ENCODE measurements around the gene FLNB.

The FLNB gene

GRCh38 chr3:58190291-58190690, 182.1 kb downstream of the FLNB start:
- Histone ChIP-seq H3K36me3 (ENCODE audit: control insufficient read depth in 2 of 2, insufficient read depth in 1 of 2, low read length in 2 of 2) (no peaks in the 10 kb centered on the region), H3K27ac (ENCODE audit: extremely low read depth, low read depth, low read length) (no peak overlapping the region), H3K4me3 (ENCODE audit: low read depth, low read length) (no peak overlapping the region), H3K9me3 (ENCODE audit: control insufficient read depth, insufficient read depth, low read depth, low read length) (no peaks in the 10 kb centered on the region), H3K4me1 (ENCODE audit: control insufficient read depth, insufficient read depth, low read length) (no peaks in the 10 kb centered on the region; the same call in 1 of the 2 replicates)
- TF ChIP-seq ZNF214 (tag by site-specific recombination; IDR thresholded peaks at IDR 0.05; ENCODE audit: borderline replicate concordance) (no peak), ZNF423 (tag by site-specific recombination; IDR thresholded peaks at IDR 0.05) (no peak), ZIC2 (tag by site-specific recombination; IDR thresholded peaks at IDR 0.05) (peak; percentile 37; the same call in 1 of the 2 replicates), ZNF292 (tag by site-specific recombination; IDR thresholded peaks at IDR 0.05; ENCODE audit: borderline replicate concordance, low read depth) (no peak), OSR2 (tag by site-specific recombination; IDR thresholded peaks at IDR 0.05) (no peak), MYNN (tag by site-specific recombination; IDR thresholded peaks at IDR 0.05; ENCODE audit: borderline replicate concordance) (no peak), ZNF626 (tag by site-specific recombination; IDR thresholded peaks at IDR 0.05) (no peak), ZNF560 (tag by site-specific recombination; IDR thresholded peaks at IDR 0.05; ENCODE audit: borderline replicate concordance) (no peak)
- ChIA-PET POLR2A (no interaction called here), CTCF (interaction anchor here (0.6 to 1.1 kb wide), 3 partner anchors 16 to 227 kb away, joined by 3 to 4 read pairs (median 3); partner anchors contain the start of genes HTD2 and RPP14)

DNA sequence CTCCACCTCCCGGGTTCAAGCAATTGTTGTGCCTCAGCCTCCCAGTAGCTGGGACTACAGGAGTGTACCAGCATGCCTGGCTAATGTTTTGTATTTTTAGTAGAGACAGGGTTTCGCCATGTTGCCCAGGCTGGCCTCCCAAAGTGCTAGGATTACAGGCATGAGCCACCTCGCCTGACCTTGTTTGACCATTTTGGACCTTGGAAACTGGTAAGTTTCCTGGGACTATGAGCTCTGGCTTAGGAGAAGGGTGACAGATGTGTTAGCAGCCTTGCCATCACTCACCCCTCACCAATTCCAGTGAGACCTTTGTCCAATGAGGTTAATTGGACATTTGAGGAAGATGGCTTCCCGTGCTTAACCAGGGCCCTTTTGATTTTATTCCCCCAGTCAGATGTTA, 182.7 kb downstream of the FLNB start:
- H3K27ac ChIP-seq (ENCODE audit: extremely low read depth, low read depth, low read length): no peak overlapping the region
- H3K9me3 ChIP-seq (ENCODE audit: control insufficient read depth, insufficient read depth, low read depth, low read length): no peaks in the 10 kb centered on the region
- H3K4me3 ChIP-seq (ENCODE audit: low read depth, low read length): no peak overlapping the region
- H3K4me1 ChIP-seq (ENCODE audit: control insufficient read depth, insufficient read depth, low read length): no peaks in the 10 kb centered on the region; the same call in 1 of the 2 replicates
- ChIA-PET POLR2A (interaction anchor here (0.7 kb wide), 1 partner anchor 43 kb away, joined by 9 read pairs; no protein-coding TSS in a partner anchor), CTCF (interaction anchor here (0.6 to 1.1 kb wide), 3 partner anchors 17 to 228 kb away, joined by 3 to 4 read pairs (median 3); partner anchors contain the start of genes HTD2 and RPP14)
- TF ChIP-seq ZNF266 (tag by site-specific recombination; IDR thresholded peaks at IDR 0.05; ENCODE audit: low read depth) (no peak), ZSCAN23 (tag by site-specific recombination; IDR thresholded peaks at IDR 0.05) (no peak), ZBTB6 (tag by site-specific recombination; IDR thresholded peaks at IDR 0.05) (no peak), ZNF350 (tag by site-specific recombination; IDR thresholded peaks at IDR 0.05) (no peak), ZNF324 (tag by site-specific recombination; IDR thresholded peaks at IDR 0.05) (no peak), MYNN (tag by site-specific recombination; IDR thresholded peaks at IDR 0.05; ENCODE audit: borderline replicate concordance) (no peak), FEZF1 (tag by site-specific recombination; IDR thresholded peaks at IDR 0.05) (no peak), ZNF398 (tag by site-specific recombination; IDR thresholded peaks at IDR 0.05) (no peak), SCRT2 (tag by site-specific recombination; IDR thresholded peaks at IDR 0.05) (no peak), ZNF521 (tag by site-specific recombination; IDR thresholded peaks at IDR 0.05) (no peak), KLF7 (tag by site-specific recombination; IDR thresholded peaks at IDR 0.05; ENCODE audit: borderline replicate concordance) (no peak), KLF17 (tag by site-specific recombination; IDR thresholded peaks at IDR 0.05) (no peak), ZNF548 (tag by site-specific recombination; IDR thresholded peaks at IDR 0.05) (no peak)
- H3K36me3 ChIP-seq (ENCODE audit: control insufficient read depth in 2 of 2, insufficient read depth in 1 of 2, low read length in 2 of 2): no peaks in the 10 kb centered on the region

Data from HEK293 (cell line).